CD4-positive, alpha-beta T cell (primary cell): ENCODE results near the gene FCAMR. TPM values are rescaled to one million over a fixed set of nuclear protein-coding genes. Genes with fewer than 3 reads are reported as not detected.

Experiments
- ATAC-seq: fragments of 200-7000 bp; cut with Tn5 transposase; one replicate; pipeline ENCODE4 v1.10.0; 2022; ENCODE audit warnings: mild to moderate bottlenecking; ENCODE audit not compliant: poor library complexity
- CTCF ChIA-PET: fragments of 350-600 bp; sonication (Branson Sonifier 250); formaldehyde crosslinking; loops from one replicate; lab custom pipeline; 2021; ENCODE audit warnings: antibody characterized with exemption, inconsistent platforms; lab: Charles Lee
- POLR2A ChIA-PET: fragments of 350-600 bp; sonication (Branson Sonifier 250); formaldehyde crosslinking; loops from one replicate; lab custom pipeline; 2021; ENCODE audit warnings: antibody characterized with exemption, inconsistent platforms; lab: Charles Lee
- DNase-seq, 14 experiments: peaks; one replicate each; pipeline ENCODE4 v3.0.0-alpha.2; 2013 to 2020; ENCODE audit warnings: mixed read lengths in 2 of 14
- H3K27ac ChIP-seq, 2 donors: one replicate each; pipeline versions ENCODE4 v1.5.1 to v1.7.0; 2013; ENCODE audit warnings: low read length in 2 of 2, low read depth in 1 of 2, mild to moderate bottlenecking in 1 of 2
- H3K27me3 ChIP-seq, 2 experiments: 1 replicate in 1 of 2; 2 replicates in 1 of 2; pipeline versions ENCODE4 v1.6.1 to v1.7.0; 2013; ENCODE audit warnings: low read length in 2 of 2, control low read depth in 1 of 2, mild to moderate bottlenecking in 1 of 2, moderate library complexity in 1 of 2; ENCODE audit not compliant: insufficient read depth in 2 of 2, control insufficient read depth in 1 of 2
- H3K36me3 ChIP-seq: one replicate; pipeline ENCODE4 v1.6.1; 2013; ENCODE audit warnings: low read length, control low read depth; ENCODE audit not compliant: insufficient read depth
- H3K4me1 ChIP-seq: one replicate; pipeline ENCODE4 v1.6.1; 2013; ENCODE audit warnings: low read length, control low read depth; ENCODE audit not compliant: insufficient read depth
- H3K4me3 ChIP-seq: one replicate; pipeline ENCODE4 v1.5.1; 2013; ENCODE audit warnings: mild to moderate bottlenecking, low read length, moderate library complexity
- H3K9me3 ChIP-seq, 2 experiments: 1 replicate in 1 of 2; 2 replicates in 1 of 2; pipeline versions ENCODE4 v1.6.1 to v1.7.0; 2013; ENCODE audit warnings: low read length in 2 of 2, mild to moderate bottlenecking in 2 of 2, control low read depth in 1 of 2, moderate library complexity in 1 of 2; ENCODE audit not compliant: control insufficient read depth in 1 of 2, insufficient read depth in 1 of 2
- H3K27ac Mint-ChIP-seq: one replicate; pipeline ENCODE4 v1.8.0; 2020; ENCODE audit warnings: mixed read lengths
- H3K27me3 Mint-ChIP-seq: one replicate; pipeline ENCODE4 v1.8.0; 2021; ENCODE audit warnings: mixed read lengths
- H3K36me3 Mint-ChIP-seq: one replicate; pipeline ENCODE4 v1.8.0; 2021; ENCODE audit warnings: low read depth, mixed read lengths
- H3K4me1 Mint-ChIP-seq: one replicate; pipeline ENCODE4 v1.8.0; 2021; ENCODE audit warnings: low read depth, mixed read lengths
- H3K4me3 Mint-ChIP-seq: one replicate; pipeline ENCODE4 v1.8.0; 2020; ENCODE audit warnings: mild to moderate bottlenecking, mixed read lengths
- H3K9me3 Mint-ChIP-seq: one replicate; pipeline ENCODE4 v1.8.0; 2020; ENCODE audit warnings: mixed read lengths
- CTCF ChIP-seq: fragments of 200-600 bp; IDR thresholded peaks from one replicate; pipeline ENCODE4 v1.8.0; 2022; ENCODE audit warnings: antibody characterized with exemption, mild to moderate bottlenecking
- intact Hi-C, 2 experiments: fragments of 100-400 bp; cut with DNase I in 1 of 2; cut with micrococcal nuclease in 1 of 2; formaldehyde crosslinking; loops; one replicate each; pipeline versions ENCODE4 v1.15.1 to v1.9.0; 2023 to 2025; cut with DNase I, micrococcal nuclease
- total RNA-seq, 174 experiments: library from RNA in 2 of 174; stranded (reverse) in 2 of 174; gene quantifications; one replicate each; pipeline ENCODE4 v1.2.3 and lab custom pipeline; 2021 to 2026

Gene FCAMR
- total RNA-seq, 2 experiments from 2014 or later = not detected

- ChIA-PET POLR2A (interaction anchor here (0.7 to 1.1 kb wide), 2 partner anchors 30 to 42 kb away, joined by 3 read pairs; partner anchors contain the start of gene FCMR), CTCF (no interaction called here)
- no peak for TF ChIP-seq CTCF
- H3K4me3 Mint-ChIP-seq = no peak overlapping the region
- H3K27ac Mint-ChIP-seq = no peak overlapping the region
- Histone ChIP-seq H3K4me3 (no peak overlapping the region), H3K36me3 (no peaks in the 10 kb centered on the region), H3K27ac (no peak overlapping the region), H3K4me1 (peaks cover 22% of the 10 kb centered on the region), H3K27me3 (no peaks in the 10 kb centered on the region), H3K9me3 (no peaks in the 10 kb centered on the region)
- H3K9me3 Mint-ChIP-seq = no peaks in the 10 kb centered on the region
- DNase-seq = no peak
- H3K4me1 Mint-ChIP-seq = peaks cover 32% of the 10 kb centered on the region
- ATAC-seq = no peak
- H3K36me3 Mint-ChIP-seq = no peaks in the 10 kb centered on the region
- intact Hi-C loops = no loop called here
- no peaks in the 10 kb centered on the region for H3K27me3 Mint-ChIP-seq
These were observed 7.0 kb downstream of the FCAMR start for GRCh38 chr1:206963119-206963712.

- Mint-ChIP-seq H3K36me3 (no peaks in the 10 kb centered on the region), H3K4me1 (peaks cover 23% of the 10 kb centered on the region), H3K27ac (no peak overlapping the region), H3K27me3 (no peaks in the 10 kb centered on the region), H3K4me3 (no peak overlapping the region), H3K9me3 (no peaks in the 10 kb centered on the region)
- Histone ChIP-seq H3K4me3 (no peak overlapping the region), H3K4me1 (peaks cover 13% of the 10 kb centered on the region), H3K9me3 (no peaks in the 10 kb centered on the region), H3K36me3 (no peaks in the 10 kb centered on the region), H3K27me3 (no peaks in the 10 kb centered on the region), H3K27ac (no peak overlapping the region)
- peak; percentile 60 for ATAC-seq
- no peak for TF ChIP-seq CTCF
- CTCF ChIA-PET = no interaction called here
- intact Hi-C loops = no loop called here
- POLR2A ChIA-PET = interaction anchor here (0.8 to 1.1 kb wide), 4 partner anchors 29 to 350 kb away, joined by 3 read pairs; partner anchors contain the start of gene EIF2D
- peak in 2 of 14 experiments; percentile 11 to 24 for DNase-seq
These were observed 8.0 kb downstream of the FCAMR start for GRCh38 chr1:206962272-206962671.

GRCh38 chr1:206961668-206962067, 8.6 kb downstream of the FCAMR start:
- Mint-ChIP-seq H3K4me1 (peaks cover 17% of the 10 kb centered on the region), H3K4me3 (no peak overlapping the region), H3K9me3 (no peaks in the 10 kb centered on the region), H3K27ac (no peak overlapping the region), H3K36me3 (no peaks in the 10 kb centered on the region), H3K27me3 (no peaks in the 10 kb centered on the region)
- Histone ChIP-seq H3K9me3 (no peaks in the 10 kb centered on the region), H3K4me1 (peaks cover 7% of the 10 kb centered on the region), H3K36me3 (no peaks in the 10 kb centered on the region), H3K27ac (no peak overlapping the region), H3K27me3 (no peaks in the 10 kb centered on the region), H3K4me3 (no peak overlapping the region)
- intact Hi-C loops = no loop called here
- ChIA-PET POLR2A (interaction anchor here (0.8 to 1.1 kb wide), 4 partner anchors 28 to 349 kb away, joined by 3 read pairs; partner anchors contain the start of gene EIF2D), CTCF (no interaction called here)
- TF ChIP-seq CTCF = no peak
- ATAC-seq (no peak), DNase-seq (no peak)
